Liver (tissue), 9 donors: ENCODE data around the gene AHDC1. TPM values are rescaled to one million over a fixed set of nuclear protein-coding genes. Genes with fewer than 3 reads are reported as not detected.

Source experiments
- DNase-seq: peaks from one replicate; pipeline ENCODE4 v3.0.0-alpha.2; 2017; ENCODE audit warnings: low spot score
- H3K27ac ChIP-seq, 2 donors: one replicate each; pipeline ENCODE4 v1.7.0; 2013; ENCODE audit warnings: inconsistent platforms in 2 of 2, low read length in 2 of 2, control low read depth in 1 of 2, low read depth in 1 of 2, mild to moderate bottlenecking in 1 of 2
- H3K27me3 ChIP-seq, 4 donors: one replicate each; pipeline versions ENCODE4 v1.6.1 to v1.7.0; 2013; ENCODE audit warnings: low read length in 3 of 4, inconsistent platforms in 1 of 4, mild to moderate bottlenecking in 1 of 4, moderate library complexity in 1 of 4; ENCODE audit not compliant: control insufficient read depth in 4 of 4, insufficient read depth in 4 of 4
- H3K36me3 ChIP-seq, 4 donors: one replicate each; pipeline versions ENCODE4 v1.6.1 to v1.7.0; 2013; ENCODE audit warnings: low read length in 3 of 4, mild to moderate bottlenecking in 3 of 4, low read depth in 1 of 4, moderate library complexity in 1 of 4; ENCODE audit not compliant: control insufficient read depth in 4 of 4, insufficient read depth in 3 of 4
- H3K4me1 ChIP-seq, 4 donors: one replicate each; pipeline versions ENCODE4 v1.6.1 to v1.7.0; 2013; ENCODE audit warnings: low read length in 3 of 4, mild to moderate bottlenecking in 3 of 4, moderate library complexity in 1 of 4; ENCODE audit not compliant: control insufficient read depth in 4 of 4, insufficient read depth in 4 of 4
- H3K4me3 ChIP-seq, 3 donors: one replicate each; pipeline versions ENCODE4 v1.6.1 to v1.7.0; 2013; ENCODE audit warnings: low read length in 3 of 3, control low read depth in 1 of 3, low read depth in 1 of 3, mild to moderate bottlenecking in 1 of 3
- H3K9ac ChIP-seq, 2 donors: one replicate each; pipeline ENCODE4 v1.7.0; 2013; ENCODE audit warnings: low read length in 2 of 2, mild to moderate bottlenecking in 2 of 2, moderate library complexity in 2 of 2, control low read depth in 1 of 2, low read depth in 1 of 2
- H3K9me3 ChIP-seq, 4 donors: one replicate each; pipeline versions ENCODE4 v1.6.1 to v1.7.0; 2013; ENCODE audit warnings: low read length in 3 of 4; ENCODE audit not compliant: control insufficient read depth in 4 of 4
- ATF3 ChIP-seq: IDR thresholded peaks from 2 replicates; pipeline ENCODE4 v1.6.1; 2016; ENCODE audit warnings: antibody characterized with exemption
- CTCF ChIP-seq: fragments of 150-350 bp; IDR thresholded peaks from 2 replicates; pipeline ENCODE4 v1.5.1; 2017; ENCODE audit warnings: improper control_type of control experiment, low read depth, low read length; ENCODE audit not compliant: missing input control
- EGR1 ChIP-seq, 2 donors: IDR thresholded peaks; 2 replicates each; pipeline ENCODE4 v1.6.1; 2016 to 2018; ENCODE audit warnings: antibody characterized with exemption in 2 of 2, low read depth in 2 of 2
- FOXA1 ChIP-seq: IDR thresholded peaks from 2 replicates; pipeline ENCODE4 v1.6.1; 2016; ENCODE audit warnings: antibody characterized with exemption
- FOXA2 ChIP-seq: IDR thresholded peaks from 2 replicates; pipeline ENCODE4 v1.6.1; 2016; ENCODE audit warnings: antibody characterized with exemption
- GABPA ChIP-seq, 2 donors: IDR thresholded peaks in 1 of 2; conservative IDR thresholded peaks in 1 of 2; 2 replicates each; pipeline ENCODE4 v1.6.1; 2016; ENCODE audit warnings: antibody characterized with exemption in 2 of 2, mild to moderate bottlenecking in 1 of 2, moderate library complexity in 1 of 2
- HNF4A ChIP-seq, 2 donors: conservative IDR thresholded peaks; 2 replicates each; pipeline ENCODE4 v1.6.1; 2016; ENCODE audit warnings: antibody characterized with exemption in 2 of 2, mild to moderate bottlenecking in 2 of 2
- HNF4G ChIP-seq: IDR thresholded peaks from 2 replicates; pipeline ENCODE4 v1.6.1; 2016; ENCODE audit warnings: antibody characterized with exemption
- JUND ChIP-seq, 2 donors: IDR thresholded peaks; 2 replicates each; pipeline ENCODE4 v1.6.1; 2016; ENCODE audit warnings: antibody characterized with exemption in 2 of 2
- MAX ChIP-seq: IDR thresholded peaks from 2 replicates; pipeline ENCODE4 v1.6.1; 2016; ENCODE audit warnings: antibody characterized with exemption
- NR2F2 ChIP-seq: IDR thresholded peaks from 2 replicates; pipeline ENCODE4 v1.6.1; 2016; ENCODE audit warnings: antibody characterized with exemption
- RAD21 ChIP-seq, 2 donors: IDR thresholded peaks; 2 replicates each; pipeline ENCODE4 v1.6.1; 2016; ENCODE audit warnings: antibody characterized with exemption in 2 of 2, mild to moderate bottlenecking in 2 of 2
- REST ChIP-seq: IDR thresholded peaks from 2 replicates; pipeline ENCODE4 v1.6.1; 2016; ENCODE audit warnings: antibody characterized with exemption, mild to moderate bottlenecking
- RXRA ChIP-seq, 2 donors: IDR thresholded peaks; 2 replicates each; pipeline ENCODE4 v1.6.1; 2017 to 2018; ENCODE audit warnings: antibody characterized with exemption in 2 of 2, mild to moderate bottlenecking in 1 of 2
- SP1 ChIP-seq: IDR thresholded peaks from 2 replicates; pipeline ENCODE4 v1.6.1; 2018; ENCODE audit warnings: antibody characterized with exemption, mild to moderate bottlenecking
- TAF1 ChIP-seq: conservative IDR thresholded peaks from 2 replicates; pipeline ENCODE4 v1.6.1; 2016; ENCODE audit warnings: antibody characterized with exemption, mild to moderate bottlenecking
- YY1 ChIP-seq: IDR thresholded peaks from 2 replicates; pipeline ENCODE4 v1.6.1; 2016; ENCODE audit warnings: antibody characterized with exemption, mild to moderate bottlenecking
- ZBTB33 ChIP-seq: IDR thresholded peaks from 2 replicates; pipeline ENCODE4 v1.6.1; 2016; ENCODE audit warnings: antibody characterized with exemption
- WGBS: extraction: QIAGEN DNeasy Blood & Tissue Kit; methylation state at CpG from one replicate; pipeline ENCODE4 v1.1.7; 2013; 5-methylcytosine and 5-hydroxymethylcytosine counted together
- polyA plus RNA-seq, 2 donors: library from polyadenylated mRNA; stranded (reverse) in 1 of 2; unstranded in 1 of 2; fragments of 200-250 nt in 1 of 2; fragments of >200 nt in 1 of 2; fragmentation: Nextera tagmentation in 1 of 2; extraction: Ambion mirVana in 1 of 2; gene quantifications; one replicate each; pipeline versions ENCODE4 v1.2.1 to v1.2.3, GENCODE V29; 2013 to 2015
- total RNA-seq, 2 donors: library from RNA; depleted of rRNA; stranded (reverse); fragments of >200 nt; gene quantifications; one replicate each; pipeline ENCODE4 v1.2.3, GENCODE V29; 2014
- donor health status: healthy.
- donor health status: healthy.
- donor health status: healthy.
- donor health status: healthy.
- donor health status: healthy.

AHDC1 gene
- total and polyA plus RNA-seq, 4 donors, result 2.4 to 6.5 (median 5.5) TPM

GRCh38 chr1:27596261-27596660, 7.7 kb downstream of the AHDC1 start:
- Histone ChIP-seq H3K36me3 (peaks cover 0 to 2% (median 0%) of the 10 kb centered on the region in 4 donors), H3K27me3 (no peaks in the 10 kb centered on the region), H3K4me3 (no peak overlapping the region), H3K9me3 (no peaks in the 10 kb centered on the region), H3K9ac (no peak overlapping the region), H3K27ac (no peak overlapping the region), H3K4me1 (peaks cover 6 to 49% (median 18%) of the 10 kb centered on the region in 4 donors)
- TF ChIP-seq NR2F2, result no peak
- TF ChIP-seq JUND (IDR thresholded peaks at IDR 0.05), result no peak
- WGBS, result 74% methylated on average over 9 of the region's 9 CpGs
- DNase-seq, result no peak

- Histone ChIP-seq H3K4me1 (peaks cover 3 to 47% (median 15%) of the 10 kb centered on the region in 4 donors), H3K9ac (no peak overlapping the region), H3K36me3 (peaks cover 0 to 2% (median 0%) of the 10 kb centered on the region in 4 donors), H3K27me3 (no peaks in the 10 kb centered on the region), H3K27ac (no peak overlapping the region), H3K9me3 (no peaks in the 10 kb centered on the region), H3K4me3 (no peak overlapping the region)
- TF ChIP-seq MAX, result no peak
- TF ChIP-seq GABPA (IDR thresholded peaks at IDR 0.05 in 1 of 2, conservative IDR thresholded peaks at IDR 0.05 in 1 of 2), result no peak
- no peak for TF ChIP-seq REST
- TF ChIP-seq HNF4G, result no peak
- TF ChIP-seq TAF1, result no peak
- no peak for TF ChIP-seq FOXA1
- TF ChIP-seq FOXA2, result no peak
- no peak for TF ChIP-seq CTCF
- TF ChIP-seq JUND (IDR thresholded peaks at IDR 0.05), result no peak
- no peak for TF ChIP-seq SP1
- no peak for TF ChIP-seq HNF4A (conservative IDR thresholded peaks at IDR 0.05)
- no peak for TF ChIP-seq EGR1 (IDR thresholded peaks at IDR 0.05; ENCODE audit: low read depth in 2 of 2)
- no peak for TF ChIP-seq ATF3
- no peak for TF ChIP-seq RXRA (IDR thresholded peaks at IDR 0.05)
- TF ChIP-seq RAD21 (IDR thresholded peaks at IDR 0.05), result no peak
- no peak for TF ChIP-seq YY1
- no peak for TF ChIP-seq ZBTB33
- TF ChIP-seq NR2F2, result no peak
- 83% methylated on average over 5 of the region's 5 CpGs for WGBS
- no peak for DNase-seq
These were observed 8.3 kb downstream of the AHDC1 start for GRCh38 chr1:27595597-27595996.
